Left lobe of liver (tissue), 2 donors: ENCODE data around the gene ZNF484. TPM values are rescaled to one million over a fixed set of nuclear protein-coding genes. Genes with fewer than 3 reads are reported as not detected.

Source experiments
- ATAC-seq: fragments of 200-7000 bp; cut with Tn5 transposase; one replicate; pipeline ENCODE4 v1.9.1; 2020; ENCODE audit warnings: mild to moderate bottlenecking, moderate library complexity
- DNase-seq: peaks from one replicate; pipeline ENCODE4 v3.0.0-alpha.2; 2020; ENCODE audit warnings: low spot score
- total RNA-seq: library from RNA; stranded (reverse); gene quantifications from one replicate; pipeline ENCODE4 v1.2.1, GENCODE V29; 2021
- donor health status: DM: no; HTN: no; CAD: no; lungs with moderate emphysema.
- donor health status: DM: no; HTN: yes; CAD: no.

ZNF484 gene
- total RNA-seq, 1 donor from 2014 or later: 2.1 TPM

DNA sequence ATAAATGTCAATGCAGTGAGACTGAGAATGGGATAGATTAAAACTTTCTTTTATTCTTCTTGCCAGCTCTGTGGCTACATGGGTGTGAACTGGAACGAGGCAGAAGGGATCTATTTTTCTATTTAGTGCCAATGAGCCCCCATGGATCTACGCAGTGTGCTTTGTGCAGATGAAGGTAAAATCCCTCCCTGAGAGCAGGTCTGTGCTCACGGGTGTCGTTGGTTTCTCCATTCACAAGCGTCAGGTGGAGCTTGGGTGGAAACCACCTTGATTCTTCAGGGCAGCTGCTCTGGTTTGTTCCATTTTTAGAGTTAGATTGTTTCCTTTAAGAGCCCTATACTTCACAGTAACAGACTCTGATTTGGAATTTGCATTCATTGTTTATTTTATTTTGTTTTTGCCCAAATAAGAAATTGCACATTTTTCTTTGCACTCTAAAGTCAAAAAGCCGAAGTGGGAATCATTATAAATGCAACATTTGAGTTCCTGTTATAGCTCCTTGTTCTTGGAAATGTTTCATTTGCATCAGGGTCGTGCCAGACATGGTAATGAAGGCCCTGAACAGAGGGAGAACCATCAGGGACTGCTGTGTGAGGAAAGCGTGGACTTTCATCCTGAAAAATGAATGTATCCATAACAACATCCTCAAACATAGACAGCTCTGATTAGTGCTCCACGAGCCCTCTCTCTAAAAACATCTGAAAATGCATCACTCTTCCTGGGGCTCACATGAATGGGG is 82.1 kb downstream of the ZNF484 start:
- DNase-seq (no peak), ATAC-seq (peak; percentile 9)

Other genes starting within 250 kb of the ZNF484 start
- gene IPPK, start 207.9 kb downstream of the ZNF484 start, total RNA-seq: 1.8 TPM
- 8.0 TPM for gene BICD2, start 113.2 kb downstream of the ZNF484 start, total RNA-seq
- gene FGD3, start 69.5 kb upstream of the ZNF484 start, total RNA-seq: 2.3 TPM
- gene SUSD3, start 180.7 kb upstream of the ZNF484 start, total RNA-seq: 49.7 TPM
- 8.5 TPM for gene CARD19, start 218.2 kb upstream of the ZNF484 start, total RNA-seq